Sigmoid colon (tissue), 4 donors: ENCODE measurements around the gene MYO1H.

Experiments used
- CTCF ChIP-seq, 4 experiments: fragments of 450-650 bp in 3 of 4; fragments of 200-600 bp in 1 of 4; IDR thresholded peaks; one replicate each; pipeline ENCODE4 v1.5.1; 2016 to 2019; ENCODE audit warnings: antibody characterized with exemption in 4 of 4, mild to moderate bottlenecking in 3 of 4, moderate library complexity in 2 of 4
- EP300 ChIP-seq, 4 donors: sonication (generic); formaldehyde crosslinking; IDR thresholded peaks; one replicate each; pipeline ENCODE4 v1.6.1; 2017; ENCODE audit warnings: antibody characterized with exemption in 4 of 4
- POLR2A ChIP-seq, 2 donors: fragments of 450-650 bp; IDR thresholded peaks; one replicate each; pipeline ENCODE4 v1.6.1; 2016; ENCODE audit warnings: antibody characterized with exemption in 2 of 2, mild to moderate bottlenecking in 2 of 2, moderate library complexity in 2 of 2
- POLR2AphosphoS5 ChIP-seq, 4 donors: sonication (generic); formaldehyde crosslinking; IDR thresholded peaks; one replicate each; pipeline ENCODE4 v1.6.1; 2017; ENCODE audit warnings: antibody characterized with exemption in 4 of 4

- TF ChIP-seq CTCF (IDR thresholded peaks at IDR 0.05), result no peak
- TF ChIP-seq POLR2A (IDR thresholded peaks at IDR 0.05), result no peak
- TF ChIP-seq EP300 (IDR thresholded peaks at IDR 0.05), result no peak
- TF ChIP-seq POLR2AphosphoS5 (IDR thresholded peaks at IDR 0.05), result no peak
These were observed 35.5 kb downstream of the MYO1H start for GRCh38 chr12:109383240-109383639.
